ENCODE data around the gene SERPINA10.
"Not testable (repeated sequence)": the region's sequence is repeated elsewhere in the genome, so short reads cannot be mapped to it uniquely, and the experiment has no call there.

Gene SERPINA10

GRCh38 chr14:94282991-94283723 lies 9.9 kb downstream of the SERPINA10 start:
- DNase-seq: no peak

- DNase-seq: no peak
Observed at GRCh38 chr14:94278731-94279130, 14.3 kb downstream of the SERPINA10 start.

- DNase-seq: not testable (repeated sequence)
Observed at GRCh38 chr14:94276898-94277561, 16.0 kb downstream of the SERPINA10 start.

GRCh38 chr14:94269156-94269555 lies 23.9 kb downstream of the SERPINA10 start:
- no peak for DNase-seq

- DNase-seq: not testable (repeated sequence)
Observed at GRCh38 chr14:94268582-94268981, 24.5 kb downstream of the SERPINA10 start.

- no peak for DNase-seq
Observed at GRCh38 chr14:94267352-94267751, 25.7 kb downstream of the SERPINA10 start.

- DNase-seq: not testable (repeated sequence)
Observed at GRCh38 chr14:94264195-94264594, 28.9 kb downstream of the SERPINA10 start.

- no peak for DNase-seq
Observed at GRCh38 chr14:94244182-94244581, 48.9 kb downstream of the SERPINA10 start.

GRCh38 chr14:94239406-94239805 lies 53.7 kb downstream of the SERPINA10 start:
- no peak for DNase-seq

- no peak for DNase-seq
Observed at GRCh38 chr14:94237983-94238382, 55.1 kb downstream of the SERPINA10 start.

- DNase-seq: no peak
Observed at GRCh38 chr14:94237046-94237445, 56.0 kb downstream of the SERPINA10 start.

All from NCI-H524 (cell line).